ENCODE measurements around the gene PTPN1. TPM values are rescaled to one million over a fixed set of nuclear protein-coding genes. Genes with fewer than 3 reads are reported as not detected.

PTPN1 gene
- total RNA-seq, 1 donor from 2014 or later = 47.5 TPM

DNA sequence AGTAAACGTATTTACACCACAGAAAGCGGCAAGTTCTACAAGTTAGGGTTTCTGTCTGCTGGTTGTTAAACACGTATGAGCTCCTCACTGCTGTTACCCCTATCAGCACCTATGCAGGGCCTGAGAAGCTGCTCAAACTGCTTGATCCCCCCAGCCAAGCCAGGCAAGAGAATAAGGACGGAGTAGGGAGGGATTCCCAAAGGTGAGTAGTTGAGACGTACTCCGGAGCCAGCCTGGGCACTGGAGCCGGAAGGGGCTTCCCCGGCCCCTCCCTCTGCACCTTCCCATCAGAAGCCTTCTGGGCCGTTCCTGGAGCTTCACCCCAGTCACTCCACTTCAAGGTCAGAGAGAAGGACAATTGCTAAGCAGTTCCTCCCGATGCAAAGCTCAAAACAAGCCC, 123.2 kb downstream of the PTPN1 start:
- H3K27ac Mint-ChIP-seq (ENCODE audit: unreplicated experiment) = no peak overlapping the region
- no peaks in the 10 kb centered on the region for H3K36me3 Mint-ChIP-seq (ENCODE audit: unreplicated experiment)
- TF ChIP-seq, protein P1, sequence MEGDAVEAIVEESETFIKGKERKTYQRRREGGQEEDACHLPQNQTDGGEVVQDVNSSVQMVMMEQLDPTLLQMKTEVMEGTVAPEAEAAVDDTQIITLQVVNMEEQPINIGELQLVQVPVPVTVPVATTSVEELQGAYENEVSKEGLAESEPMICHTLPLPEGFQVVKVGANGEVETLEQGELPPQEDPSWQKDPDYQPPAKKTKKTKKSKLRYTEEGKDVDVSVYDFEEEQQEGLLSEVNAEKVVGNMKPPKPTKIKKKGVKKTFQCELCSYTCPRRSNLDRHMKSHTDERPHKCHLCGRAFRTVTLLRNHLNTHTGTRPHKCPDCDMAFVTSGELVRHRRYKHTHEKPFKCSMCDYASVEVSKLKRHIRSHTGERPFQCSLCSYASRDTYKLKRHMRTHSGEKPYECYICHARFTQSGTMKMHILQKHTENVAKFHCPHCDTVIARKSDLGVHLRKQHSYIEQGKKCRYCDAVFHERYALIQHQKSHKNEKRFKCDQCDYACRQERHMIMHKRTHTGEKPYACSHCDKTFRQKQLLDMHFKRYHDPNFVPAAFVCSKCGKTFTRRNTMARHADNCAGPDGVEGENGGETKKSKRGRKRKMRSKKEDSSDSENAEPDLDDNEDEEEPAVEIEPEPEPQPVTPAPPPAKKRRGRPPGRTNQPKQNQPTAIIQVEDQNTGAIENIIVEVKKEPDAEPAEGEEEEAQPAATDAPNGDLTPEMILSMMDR (IDR thresholded peaks at IDR 0.05; ENCODE audit: partially characterized antibody, unreplicated experiment) = no peak
- H3K9me3 Mint-ChIP-seq (ENCODE audit: unreplicated experiment) = peaks cover 13% of the 10 kb centered on the region
- H3K4me3 Mint-ChIP-seq (ENCODE audit: unreplicated experiment) = no peak overlapping the region
- peaks cover 13% of the 10 kb centered on the region for H3K4me1 Mint-ChIP-seq (ENCODE audit: low read depth, unreplicated experiment)
- H3K27me3 Mint-ChIP-seq (ENCODE audit: unreplicated experiment) = peaks cover 15% of the 10 kb centered on the region
- no peak for DNase-seq

DNA sequence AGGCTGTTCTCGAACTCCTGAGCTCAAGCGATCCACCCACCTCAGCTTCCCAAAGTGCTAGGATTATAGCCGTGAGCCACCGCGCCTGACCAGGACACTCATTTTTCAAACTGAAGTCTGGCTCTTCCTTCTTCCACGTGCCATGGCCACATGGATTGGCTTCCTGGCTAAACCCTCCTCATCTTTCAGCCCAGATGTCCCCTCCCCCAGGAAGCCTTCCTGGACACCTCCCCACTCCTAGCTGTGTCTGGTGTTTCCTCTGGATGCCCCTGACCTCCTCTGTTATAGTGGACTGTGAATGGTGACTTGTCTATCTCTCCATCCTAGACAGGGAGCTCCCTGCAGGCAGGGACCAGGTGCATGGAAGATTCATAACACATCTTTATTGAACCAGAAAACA, 124.0 kb downstream of the PTPN1 start:
- H3K27ac Mint-ChIP-seq (ENCODE audit: unreplicated experiment) = no peak overlapping the region
- H3K9me3 Mint-ChIP-seq (ENCODE audit: unreplicated experiment) = peaks cover 9% of the 10 kb centered on the region
- no peaks in the 10 kb centered on the region for H3K36me3 Mint-ChIP-seq (ENCODE audit: unreplicated experiment)
- DNase-seq = no peak
- H3K4me1 Mint-ChIP-seq (ENCODE audit: low read depth, unreplicated experiment) = peaks cover 9% of the 10 kb centered on the region
- TF ChIP-seq, protein P1 (IDR thresholded peaks at IDR 0.05; ENCODE audit: partially characterized antibody, unreplicated experiment) = no peak
- peaks cover 13% of the 10 kb centered on the region for H3K27me3 Mint-ChIP-seq (ENCODE audit: unreplicated experiment)
- H3K4me3 Mint-ChIP-seq (ENCODE audit: unreplicated experiment) = no peak overlapping the region

Small RNAs within 50 kb of the gene (microRNA-seq; reads per million reads assigned to microRNA genes)
- not detected for gene MIR1302-5 (ENCODE audit: unreplicated experiment)
- not detected for gene MIR645 (ENCODE audit: unreplicated experiment)

Other genes with a start within 250 kb of the PTPN1 start
- not detected for gene RIPOR3, start 181.2 kb downstream of the PTPN1 start, total RNA-seq (ENCODE audit: unreplicated experiment)
- gene PARD6B, start 221.2 kb downstream of the PTPN1 start, total RNA-seq (ENCODE audit: unreplicated experiment) = 4.0 TPM